Measurements from ENCODE around the gene CDKN2C.

CDKN2C gene

DNA sequence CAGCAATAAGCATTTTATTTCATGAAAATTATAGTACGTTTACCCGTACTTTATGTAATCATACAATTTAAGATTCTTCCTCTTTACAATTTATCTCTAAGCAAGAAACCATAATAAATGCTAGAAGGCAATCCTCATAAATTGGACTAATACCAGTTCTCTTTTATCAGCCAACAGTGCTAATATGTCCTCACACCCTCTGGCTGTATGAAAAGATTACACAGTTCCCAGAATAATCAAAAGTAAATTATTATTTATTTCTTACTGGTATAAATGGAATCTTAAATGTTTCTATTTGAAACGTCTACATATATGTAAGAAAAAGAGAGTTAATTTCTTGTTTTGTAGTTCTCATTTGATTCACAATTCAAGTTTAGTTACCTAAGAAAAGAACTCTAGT is 3.1 kb upstream of the CDKN2C start:
- Histone ChIP-seq H2AFZ (ENCODE audit: low read length) (0 out of 2 replicates have a peak overlapping the region, but pooled peaks have one; percentile 8), H3K27me3 (ENCODE audit: insufficient read depth, low read length) (no peaks in the 10 kb centered on the region), H3K27ac (ENCODE audit: low read depth, low read length, poor library complexity, severe bottlenecking) (peak overlapping the region; percentile 95), H3K79me2 (ENCODE audit: insufficient read depth, low read length) (peaks cover 31% of the 10 kb centered on the region), H3K9ac (ENCODE audit: low read length) (peak overlapping the region; percentile 99), H3K4me1 (ENCODE audit: insufficient read depth, low read length, severe bottlenecking) (peaks cover 15% of the 10 kb centered on the region), H3F3A (ENCODE audit: insufficient read depth, low read length) (no peaks in the 10 kb centered on the region), H3K4me2 (ENCODE audit: low read length) (peak overlapping the region; percentile 89), H4K20me1 (ENCODE audit: insufficient read depth, low read length) (no peaks in the 10 kb centered on the region), H3K36me3 (ENCODE audit: insufficient read depth, low read length) (peaks cover 19% of the 10 kb centered on the region), H3K9me2 (ENCODE audit: low read depth, low read length) (no peaks in the 10 kb centered on the region), H3K9me3 (ENCODE audit: low read length) (no peaks in the 10 kb centered on the region), H3K4me3 (ENCODE audit: low read depth, low read length, poor library complexity, severe bottlenecking) (peak overlapping the region; percentile 89)
- TF ChIP-seq EZH2 (IDR thresholded peaks at IDR 0.05; ENCODE audit: borderline replicate concordance, low read length) (no peak), CTCF (IDR thresholded peaks at IDR 0.05; ENCODE audit: low read length) (no peak)

GRCh38 chr1:50967416-50968157 is 2.5 kb upstream of the CDKN2C start:
- Histone ChIP-seq H3K36me3 (ENCODE audit: insufficient read depth, low read length) (peaks cover 21% of the 10 kb centered on the region), H3K4me3 (ENCODE audit: low read depth, low read length, poor library complexity, severe bottlenecking) (peak overlapping the region; percentile 89), H4K20me1 (ENCODE audit: insufficient read depth, low read length) (no peaks in the 10 kb centered on the region), H3K9me3 (ENCODE audit: low read length) (no peaks in the 10 kb centered on the region), H3K9ac (ENCODE audit: low read length) (peak overlapping the region; percentile 99), H3K27ac (ENCODE audit: low read depth, low read length, poor library complexity, severe bottlenecking) (peak overlapping the region; percentile 95), H3F3A (ENCODE audit: insufficient read depth, low read length) (no peaks in the 10 kb centered on the region), H3K79me2 (ENCODE audit: insufficient read depth, low read length) (peaks cover 37% of the 10 kb centered on the region), H3K27me3 (ENCODE audit: insufficient read depth, low read length) (no peaks in the 10 kb centered on the region), H2AFZ (ENCODE audit: low read length) (0 out of 2 replicates have a peak overlapping the region, but pooled peaks have one; percentile 8), H3K9me2 (ENCODE audit: low read depth, low read length) (no peaks in the 10 kb centered on the region), H3K4me1 (ENCODE audit: insufficient read depth, low read length, severe bottlenecking) (peaks cover 15% of the 10 kb centered on the region), H3K4me2 (ENCODE audit: low read length) (peak overlapping the region; percentile 89)
- no peak for TF ChIP-seq EZH2 (IDR thresholded peaks at IDR 0.05; ENCODE audit: borderline replicate concordance, low read length)
- TF ChIP-seq CTCF (IDR thresholded peaks at IDR 0.05; ENCODE audit: low read length): no peak; the same call in 1 of the 2 replicates

DNA sequence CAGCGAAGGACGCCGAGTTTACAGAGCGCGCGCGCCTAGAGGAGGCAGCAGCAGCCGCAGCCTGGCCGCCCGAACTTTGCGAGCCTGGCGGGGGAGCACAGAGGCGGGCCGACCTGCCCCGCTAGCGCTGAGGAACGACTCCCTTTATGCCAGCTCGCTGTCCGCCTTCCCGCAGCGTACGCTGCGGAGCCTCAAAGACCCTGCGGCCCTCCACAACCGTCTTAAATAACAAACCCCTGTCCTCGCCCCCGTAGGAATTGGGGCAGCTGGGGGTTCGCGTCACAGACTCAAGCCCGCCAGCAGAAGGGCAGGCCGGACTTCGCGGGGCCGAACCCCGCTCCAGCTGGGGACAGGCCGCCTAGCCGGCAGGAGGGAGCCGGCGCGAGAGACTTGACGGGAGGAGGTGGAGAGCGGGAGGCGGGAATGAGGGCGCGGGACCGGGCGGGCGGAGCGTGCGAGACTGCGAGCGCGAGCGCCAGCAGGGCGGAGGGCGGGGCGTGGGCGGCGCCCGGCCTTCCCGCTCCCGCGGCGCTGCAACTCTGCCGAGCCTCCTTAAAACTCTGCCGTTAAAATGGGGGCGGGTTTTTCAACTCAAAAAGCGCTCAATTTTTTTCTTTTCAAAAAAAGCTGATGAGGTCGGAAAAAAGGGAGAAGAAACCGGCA is 1.8 kb upstream of the CDKN2C start:
- no peaks in the 10 kb centered on the region for H3F3A ChIP-seq (ENCODE audit: insufficient read depth, low read length)
- no peaks in the 10 kb centered on the region for H3K9me3 ChIP-seq (ENCODE audit: low read length)
- H3K27ac ChIP-seq (ENCODE audit: low read depth, low read length, poor library complexity, severe bottlenecking): peak overlapping the region; percentile 95
- TF ChIP-seq EZH2 (IDR thresholded peaks at IDR 0.05; ENCODE audit: borderline replicate concordance, low read length) (no peak), CTCF (IDR thresholded peaks at IDR 0.05; ENCODE audit: low read length) (peak; percentile 31)
- H4K20me1 ChIP-seq (ENCODE audit: insufficient read depth, low read length): no peaks in the 10 kb centered on the region
- H2AFZ ChIP-seq (ENCODE audit: low read length): no peak overlapping the region
- peak overlapping the region; percentile 89 for H3K4me3 ChIP-seq (ENCODE audit: low read depth, low read length, poor library complexity, severe bottlenecking)
- peaks cover 44% of the 10 kb centered on the region for H3K79me2 ChIP-seq (ENCODE audit: insufficient read depth, low read length)
- H3K27me3 ChIP-seq (ENCODE audit: insufficient read depth, low read length): no peaks in the 10 kb centered on the region
- no peaks in the 10 kb centered on the region for H3K9me2 ChIP-seq (ENCODE audit: low read depth, low read length)
- peaks cover 21% of the 10 kb centered on the region for H3K4me1 ChIP-seq (ENCODE audit: insufficient read depth, low read length, severe bottlenecking)
- H3K36me3 ChIP-seq (ENCODE audit: insufficient read depth, low read length): peaks cover 28% of the 10 kb centered on the region
- peak overlapping the region; percentile 99 for H3K9ac ChIP-seq (ENCODE audit: low read length)
- peak overlapping the region; percentile 89 for H3K4me2 ChIP-seq (ENCODE audit: low read length)

All from OCI-LY1 (cell line).